Lower leg skin (tissue), 4 donors: ENCODE measurements around the gene ADAM30. TPM values are rescaled to one million over a fixed set of nuclear protein-coding genes. Genes with fewer than 3 reads are reported as not detected.

Experiments used
- DNase-seq, 2 donors: peaks; one replicate each; pipeline ENCODE4 v3.0.0-alpha.2; 2019; ENCODE audit warnings: low spot score in 2 of 2
- H3K4me3 ChIP-seq: fragments of 200-600 bp; sonication (generic); 2 replicates; pipeline ENCODE4 v1.5.1; 2017; ENCODE audit warnings: mild to moderate bottlenecking, low read depth; ENCODE audit not compliant: poor library complexity, severe bottlenecking
- POLR2A ChIP-seq, 2 donors: fragments of 450-650 bp; IDR thresholded peaks; one replicate each; pipeline ENCODE4 v1.6.1; 2016 to 2017; ENCODE audit warnings: antibody characterized with exemption in 2 of 2, mild to moderate bottlenecking in 1 of 2, moderate library complexity in 1 of 2
- WGBS, 2 donors: methylation state at CpG; one replicate each; pipeline ENCODE4 v1.1.5; 2018; 5-methylcytosine and 5-hydroxymethylcytosine counted together
- intact Hi-C: fragments of 100-400 bp; cut with DNase I; formaldehyde crosslinking; loops from one replicate; pipeline ENCODE4 v1.15.0; 2023; ENCODE audit warnings: low total_unique reads
- total RNA-seq, 4 donors: library from RNA; depleted of rRNA; stranded (reverse); fragments of >200 nt; gene quantifications; one replicate each; pipeline ENCODE4 v1.1.0, GENCODE V29; 2016
- TF ChIP-seq, protein P1 (sequence below), 3 donors: fragments of 450-650 bp; IDR thresholded peaks; one replicate each; pipeline ENCODE4 v1.5.1; 2016; ENCODE audit warnings: antibody characterized with exemption in 3 of 3, mild to moderate bottlenecking in 3 of 3, moderate library complexity in 2 of 3

ADAM30 gene
- total RNA-seq, 4 donors from 2014 or later = not detected

DNA sequence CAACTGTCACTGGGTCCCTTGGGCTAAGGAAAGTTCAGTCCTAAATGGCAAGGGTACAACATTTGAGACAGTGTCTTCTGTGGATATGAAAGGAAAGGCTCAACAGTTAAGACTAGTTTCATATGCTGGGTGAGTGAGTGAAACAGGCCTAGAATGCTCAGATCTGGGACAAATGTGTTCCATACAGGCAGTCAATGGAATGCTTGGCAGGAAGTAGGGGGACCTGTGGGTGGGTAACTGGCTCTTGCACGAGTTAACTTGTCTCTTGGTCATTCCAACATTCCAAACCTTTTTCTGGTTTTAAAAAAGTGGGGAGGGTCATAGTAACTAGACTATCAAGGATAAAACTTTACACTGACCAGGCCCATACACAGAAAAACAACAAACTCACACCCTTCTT, 17.8 kb upstream of the ADAM30 start:
- no peak overlapping the region for H3K4me3 ChIP-seq
- no peak for TF ChIP-seq POLR2A (IDR thresholded peaks at IDR 0.05)
- TF ChIP-seq, protein P1, sequence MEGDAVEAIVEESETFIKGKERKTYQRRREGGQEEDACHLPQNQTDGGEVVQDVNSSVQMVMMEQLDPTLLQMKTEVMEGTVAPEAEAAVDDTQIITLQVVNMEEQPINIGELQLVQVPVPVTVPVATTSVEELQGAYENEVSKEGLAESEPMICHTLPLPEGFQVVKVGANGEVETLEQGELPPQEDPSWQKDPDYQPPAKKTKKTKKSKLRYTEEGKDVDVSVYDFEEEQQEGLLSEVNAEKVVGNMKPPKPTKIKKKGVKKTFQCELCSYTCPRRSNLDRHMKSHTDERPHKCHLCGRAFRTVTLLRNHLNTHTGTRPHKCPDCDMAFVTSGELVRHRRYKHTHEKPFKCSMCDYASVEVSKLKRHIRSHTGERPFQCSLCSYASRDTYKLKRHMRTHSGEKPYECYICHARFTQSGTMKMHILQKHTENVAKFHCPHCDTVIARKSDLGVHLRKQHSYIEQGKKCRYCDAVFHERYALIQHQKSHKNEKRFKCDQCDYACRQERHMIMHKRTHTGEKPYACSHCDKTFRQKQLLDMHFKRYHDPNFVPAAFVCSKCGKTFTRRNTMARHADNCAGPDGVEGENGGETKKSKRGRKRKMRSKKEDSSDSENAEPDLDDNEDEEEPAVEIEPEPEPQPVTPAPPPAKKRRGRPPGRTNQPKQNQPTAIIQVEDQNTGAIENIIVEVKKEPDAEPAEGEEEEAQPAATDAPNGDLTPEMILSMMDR (IDR thresholded peaks at IDR 0.05) = no peak
- 38 to 50% methylated on average over 1 of the region's 1 CpG for WGBS, 2 donors
- intact Hi-C loops = no loop called here
- no peak for DNase-seq

DNA sequence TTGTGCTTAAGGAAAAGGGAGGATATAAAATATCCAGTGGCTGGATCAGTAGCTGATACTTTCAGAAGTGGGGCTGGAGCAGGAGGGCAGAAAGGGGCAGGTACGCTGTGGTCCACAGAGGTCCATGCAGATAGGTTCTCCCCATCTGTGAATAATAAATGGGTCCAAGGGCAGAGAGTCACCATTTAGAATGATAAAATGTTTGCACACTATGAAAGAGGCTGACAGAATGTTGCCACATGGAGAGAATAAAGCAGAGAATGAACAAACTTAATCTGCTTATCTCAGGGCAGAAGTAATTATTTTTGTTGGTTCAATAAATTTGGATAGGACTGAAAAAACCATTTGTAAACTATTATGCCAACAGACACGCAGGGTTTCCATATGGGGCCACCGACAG, 16.6 kb upstream of the ADAM30 start:
- TF ChIP-seq, protein P1 (IDR thresholded peaks at IDR 0.05) = no peak
- TF ChIP-seq POLR2A (IDR thresholded peaks at IDR 0.05) = no peak
- WGBS, 2 donors = 95 to 96% methylated on average over 3 of the region's 3 CpGs
- intact Hi-C loops = no loop called here
- no peak for DNase-seq
- no peak overlapping the region for H3K4me3 ChIP-seq

DNA sequence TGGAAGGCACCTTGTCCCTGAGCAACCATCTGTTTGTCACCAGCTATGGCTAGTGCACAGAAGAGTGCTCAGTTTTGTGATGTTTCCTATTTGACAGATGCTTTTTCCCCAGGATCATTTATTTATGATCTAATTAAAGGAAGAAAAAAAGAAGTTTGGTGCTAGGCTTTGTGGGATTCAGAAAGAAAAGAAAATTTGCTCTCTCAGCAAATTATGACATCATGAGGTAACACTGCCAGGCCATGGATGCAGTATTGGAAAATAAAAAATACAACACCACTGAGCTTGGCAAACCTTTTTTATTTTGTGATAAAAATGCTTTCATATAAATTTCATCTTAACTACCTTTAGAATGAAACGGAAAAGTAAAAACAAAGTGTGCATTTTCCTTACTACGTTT, 15.5 kb upstream of the ADAM30 start:
- TF ChIP-seq, protein P1 (IDR thresholded peaks at IDR 0.05) = no peak
- TF ChIP-seq POLR2A (IDR thresholded peaks at IDR 0.05) = no peak
- 91 to 93% methylated on average over 2 of the region's 2 CpGs for WGBS, 2 donors
- intact Hi-C loops = no loop called here
- DNase-seq = no peak
- H3K4me3 ChIP-seq = no peak overlapping the region

DNA sequence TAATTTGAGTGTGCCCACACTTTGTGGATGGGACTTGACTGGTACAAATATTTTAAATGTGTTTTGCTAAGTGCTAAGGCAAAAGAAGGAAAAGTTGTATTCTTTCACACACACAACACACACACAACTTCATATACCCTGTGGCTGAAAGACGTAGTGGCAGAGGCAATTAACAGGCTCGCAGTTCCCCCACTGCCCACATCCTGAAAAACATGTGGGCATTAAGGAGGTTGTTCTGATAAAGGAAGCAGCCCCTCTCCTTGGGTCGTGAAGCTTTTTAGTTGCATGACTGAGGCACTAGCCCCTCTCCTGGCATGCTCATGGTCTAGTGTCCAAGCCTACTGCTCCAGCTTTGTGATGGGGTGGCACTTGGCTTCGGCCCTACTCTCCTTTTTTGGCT, 14.3 kb upstream of the ADAM30 start:
- WGBS, 2 donors = 81 to 85% methylated on average over 4 of the region's 4 CpGs
- TF ChIP-seq, protein P1 (IDR thresholded peaks at IDR 0.05) = no peak
- no peak for TF ChIP-seq POLR2A (IDR thresholded peaks at IDR 0.05)
- H3K4me3 ChIP-seq = no peak overlapping the region
- DNase-seq = no peak
- intact Hi-C loops = no loop called here

DNA sequence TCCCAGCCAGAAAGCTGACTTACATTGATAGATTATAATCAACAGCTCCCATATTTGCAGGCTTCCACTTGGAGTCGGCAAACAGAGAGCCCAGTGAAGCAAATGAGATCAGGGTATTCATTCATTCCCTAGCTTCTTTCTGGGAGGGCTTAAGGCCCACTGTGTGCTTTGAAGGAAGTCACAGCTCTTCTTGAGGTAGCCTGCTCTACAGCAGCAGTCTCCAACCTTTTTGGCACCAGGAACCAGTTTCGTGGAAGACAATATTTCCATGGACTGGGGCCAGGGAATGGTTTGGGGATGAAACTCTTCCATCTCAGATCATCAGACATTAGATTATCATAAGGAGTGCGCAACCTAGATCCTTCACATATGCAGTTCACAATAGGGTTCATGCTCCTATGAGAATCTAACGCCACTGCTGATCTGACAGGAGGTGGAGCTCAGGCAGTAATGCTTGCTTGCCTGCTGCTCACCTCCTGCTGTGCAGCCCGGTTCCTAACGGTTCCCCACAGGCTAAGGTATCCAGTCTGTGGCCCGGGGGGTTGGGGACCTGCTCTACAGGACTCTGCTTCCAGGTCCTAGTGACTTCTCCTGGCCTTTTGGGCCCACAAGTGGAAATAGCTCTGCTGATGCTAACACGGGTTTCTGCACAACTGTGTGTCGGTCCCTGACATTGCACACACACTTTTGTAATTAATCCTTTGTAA, 13.7 kb upstream of the ADAM30 start:
- intact Hi-C loops = no loop called here
- WGBS, 2 donors = 67 to 80% methylated on average over 9 of the region's 9 CpGs
- no peak overlapping the region for H3K4me3 ChIP-seq
- no peak for TF ChIP-seq POLR2A (IDR thresholded peaks at IDR 0.05)
- TF ChIP-seq, protein P1 (IDR thresholded peaks at IDR 0.05) = no peak
- DNase-seq = no peak

DNA sequence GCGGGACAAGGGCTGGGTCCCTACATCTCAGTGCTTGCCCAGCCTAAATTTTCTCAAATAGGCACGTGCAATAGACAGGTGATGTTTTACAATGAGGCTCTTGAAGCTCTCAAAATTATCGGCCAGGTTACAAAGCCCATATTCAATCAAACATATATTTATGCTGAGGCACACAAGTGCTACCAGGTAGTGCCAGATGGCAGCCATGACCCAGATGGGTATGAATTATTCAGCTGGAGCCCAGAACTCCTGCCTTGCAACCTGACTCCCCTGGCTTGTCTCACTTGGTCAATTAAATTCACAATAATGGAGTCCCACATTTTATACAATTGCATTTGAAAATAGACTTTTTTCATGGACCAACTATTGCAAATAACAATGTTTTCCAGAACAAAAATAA, 12.3 kb upstream of the ADAM30 start:
- DNase-seq = no peak
- no peak for TF ChIP-seq POLR2A (IDR thresholded peaks at IDR 0.05)
- TF ChIP-seq, protein P1 (IDR thresholded peaks at IDR 0.05) = no peak
- WGBS, 2 donors = 85 to 90% methylated on average over 3 of the region's 3 CpGs
- no peak overlapping the region for H3K4me3 ChIP-seq
- intact Hi-C loops = no loop called here
